Erythroblast (primary cell): ENCODE results near the gene CAMK2G.
"Not testable (repeated sequence)": the region's sequence is repeated elsewhere in the genome, so short reads cannot be mapped to it uniquely, and the experiment has no call there.

ENCODE experiments used
- DNase-seq, 2 experiments: peaks; one replicate each; lab custom pipeline; 2025; lab: John Stamatoyannopoulos, UW
- GATA1 ChIP-seq: IDR thresholded peaks from 2 replicates; pipeline ENCODE4 v1.6.1; 2011; ENCODE audit warnings: low read depth, mild to moderate bottlenecking, control low read depth, low read length, moderate library complexity
- POLR2A ChIP-seq: IDR thresholded peaks from 2 replicates; pipeline ENCODE4 v1.6.1; 2011; ENCODE audit warnings: mild to moderate bottlenecking, low read length

The CAMK2G gene

DNA sequence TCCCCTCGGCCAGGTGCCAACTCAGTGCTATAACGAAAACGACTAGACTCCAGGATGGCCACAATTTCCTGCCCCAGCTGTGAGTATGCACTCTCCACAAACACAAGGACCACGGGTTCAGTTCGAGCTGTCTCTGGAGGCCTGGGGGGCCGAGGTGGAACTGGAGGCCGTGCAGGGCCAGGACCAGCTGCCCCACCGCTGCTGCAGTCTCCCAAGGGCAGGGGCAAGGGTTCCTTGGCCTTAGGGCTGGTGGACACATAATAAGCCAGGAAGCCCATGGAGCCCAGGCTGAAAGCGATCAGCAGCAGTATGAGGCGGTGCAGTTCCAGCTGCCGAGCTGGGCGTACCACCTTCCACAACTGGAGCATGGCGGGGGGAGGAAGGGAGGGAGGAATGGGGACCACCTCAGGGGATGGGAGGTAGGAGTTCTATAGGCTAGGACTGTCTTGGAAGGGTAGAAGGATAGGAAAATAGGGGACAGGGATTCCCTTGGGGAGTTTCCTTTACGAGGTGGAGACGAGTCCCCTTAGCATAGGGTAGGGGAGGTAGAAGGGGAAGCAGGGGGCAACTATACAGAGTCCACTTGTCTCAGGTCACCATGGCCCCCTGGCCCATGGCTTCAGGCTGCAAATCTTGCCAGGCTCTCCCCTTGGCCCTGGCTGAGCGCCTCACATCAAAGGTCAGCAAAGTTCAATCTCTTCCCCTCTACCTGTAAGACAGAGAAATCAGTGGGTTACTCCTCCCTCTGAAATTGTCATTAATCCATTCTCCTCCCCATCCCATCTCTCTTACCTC is 66.1 kb downstream of the CAMK2G start:
- no peak for DNase-seq
- TF ChIP-seq GATA1 (no peak), POLR2A (no peak)

DNA sequence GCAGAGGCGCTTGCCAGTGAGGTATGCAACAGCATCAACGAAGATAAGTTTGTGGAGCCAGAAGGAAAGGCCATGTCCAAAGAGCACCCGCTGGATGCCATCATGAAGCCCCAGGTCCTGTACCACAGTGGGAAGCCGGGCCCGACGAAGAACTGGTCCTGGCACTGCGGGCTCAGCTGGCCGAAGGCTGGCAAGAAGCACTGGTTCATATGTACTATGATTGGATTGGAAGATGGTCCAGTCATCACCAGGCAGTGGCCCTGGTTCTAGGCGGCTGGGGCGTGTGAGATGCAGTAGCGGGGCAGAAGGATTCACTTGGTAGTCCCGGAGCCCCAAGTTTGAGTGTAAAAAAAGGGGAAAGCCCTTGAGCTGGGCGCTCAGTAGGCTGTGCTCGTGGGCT is 66.9 kb downstream of the CAMK2G start:
- DNase-seq: no peak
- no peak for TF ChIP-seq POLR2A
- no peak for TF ChIP-seq GATA1

DNA sequence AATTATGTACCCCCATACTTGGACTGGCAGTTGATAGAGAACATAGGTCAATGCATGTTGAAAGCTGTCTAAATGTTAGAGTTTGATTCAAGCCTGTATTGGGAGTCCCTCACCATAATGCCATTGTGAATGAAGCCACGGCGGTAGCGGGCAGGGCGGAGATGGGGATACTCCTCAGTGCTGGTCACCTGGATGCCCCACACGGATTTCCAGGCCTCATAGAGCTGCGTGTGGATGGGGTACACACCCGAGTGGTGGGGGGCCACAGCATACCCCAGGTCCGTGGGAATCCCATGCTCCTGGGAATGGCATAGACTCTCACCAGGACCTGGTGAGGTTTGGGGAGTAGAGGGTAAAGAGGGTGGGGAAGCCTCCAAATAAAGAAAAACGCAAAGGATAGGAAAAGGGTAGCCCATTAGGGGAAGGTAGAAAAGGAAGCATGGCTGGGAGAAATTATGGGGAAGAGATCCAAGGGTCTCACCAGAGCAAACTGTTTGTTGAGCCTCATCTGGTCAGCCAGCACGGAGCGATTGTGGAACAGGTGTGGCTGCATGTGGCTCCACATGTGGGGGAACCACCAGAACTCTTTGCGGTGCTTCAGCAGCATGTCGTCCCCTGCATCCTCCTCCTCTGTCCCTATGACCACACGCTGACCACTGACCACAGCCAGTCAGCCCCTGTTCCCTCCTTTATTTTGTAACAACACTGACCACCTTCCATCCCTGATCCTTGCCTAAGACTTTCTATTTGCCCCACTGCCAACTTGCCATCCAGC is 68.0 kb downstream of the CAMK2G start:
- TF ChIP-seq POLR2A (no peak), GATA1 (no peak)
- no peak for DNase-seq

DNA sequence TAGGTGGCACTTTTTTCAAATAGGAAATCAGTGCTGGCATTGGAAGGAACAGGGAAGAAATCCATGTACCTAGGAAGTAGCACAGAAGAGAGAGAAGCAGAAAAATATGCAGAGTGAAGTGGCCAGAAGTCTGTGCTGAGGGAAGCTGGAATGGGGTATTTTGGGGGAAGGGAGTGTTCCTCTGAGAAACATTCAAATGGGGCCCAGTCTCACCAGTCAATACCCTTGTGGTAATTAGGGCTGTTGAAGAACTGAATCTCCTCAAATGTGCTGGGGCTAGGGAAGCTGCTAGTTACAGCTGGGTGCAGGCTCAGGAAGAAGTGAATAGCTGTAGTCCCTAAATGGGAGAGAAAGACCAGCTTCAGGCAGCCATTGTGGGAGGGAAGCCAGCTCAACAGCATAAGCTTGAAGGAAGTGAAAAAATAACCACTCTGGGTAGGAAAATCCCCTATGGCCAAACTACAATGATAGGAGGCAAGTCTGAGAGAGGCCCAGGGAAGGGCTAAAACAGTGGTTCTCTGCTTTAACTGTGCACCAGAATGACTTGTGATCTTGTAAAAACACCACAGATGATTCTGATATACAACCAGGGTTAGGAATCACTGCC is 70.6 kb downstream of the CAMK2G start:
- DNase-seq: no peak
- TF ChIP-seq GATA1 (no peak), POLR2A (no peak)

DNA sequence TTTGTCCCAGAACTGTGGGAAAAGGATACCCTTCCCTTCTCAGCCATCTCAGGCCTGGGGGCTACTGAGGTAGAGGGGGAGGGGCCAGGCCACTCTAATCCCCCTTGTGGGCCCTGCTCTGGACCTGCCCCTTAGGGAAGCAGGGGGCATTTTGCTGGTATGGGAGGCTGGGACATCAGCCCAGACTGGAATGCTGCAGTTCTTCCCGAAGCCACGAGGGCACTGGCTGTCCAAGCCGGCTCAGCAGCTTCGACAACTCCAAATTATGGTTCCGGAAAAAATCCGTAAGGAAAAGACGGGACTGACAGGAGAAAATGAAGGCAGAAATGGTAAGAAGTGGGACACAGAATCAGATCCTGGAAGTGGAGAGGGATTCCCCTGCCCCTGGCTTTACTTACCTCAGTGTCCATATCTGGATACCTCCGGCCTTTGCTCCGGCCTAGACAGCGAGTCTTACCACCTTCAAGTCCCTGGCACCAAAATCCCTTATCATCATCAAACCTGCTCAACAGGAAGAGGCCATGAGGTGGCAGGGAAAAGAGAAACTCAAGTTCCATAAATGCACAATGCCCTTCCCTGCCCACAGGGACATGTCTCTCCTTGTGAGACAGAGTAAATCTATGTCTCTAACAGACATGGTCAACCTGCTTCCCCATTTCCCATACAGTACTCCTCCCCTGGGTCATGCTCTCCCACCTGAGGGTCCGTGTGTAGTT is 71.9 kb downstream of the CAMK2G start:
- no peak for DNase-seq
- TF ChIP-seq POLR2A (no peak), GATA1 (no peak)

DNA sequence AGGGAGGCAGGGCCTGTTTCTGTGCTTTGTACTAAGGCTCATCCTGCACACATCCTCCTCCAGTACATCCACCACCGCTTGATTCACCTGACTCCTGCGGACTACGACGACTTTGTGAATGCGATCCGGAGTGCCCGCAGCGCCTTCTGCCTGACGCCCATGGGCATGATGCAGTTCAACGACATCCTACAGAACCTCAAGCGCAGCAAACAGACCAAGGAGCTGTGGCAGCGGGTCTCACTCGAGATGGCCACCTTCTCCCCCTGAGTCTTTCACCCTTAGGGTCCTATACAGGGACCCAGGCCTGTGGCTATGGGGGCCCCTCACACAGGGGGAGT is 73.1 kb downstream of the CAMK2G start:
- no peak for TF ChIP-seq POLR2A
- no peak for TF ChIP-seq GATA1
- DNase-seq: no peak

DNA sequence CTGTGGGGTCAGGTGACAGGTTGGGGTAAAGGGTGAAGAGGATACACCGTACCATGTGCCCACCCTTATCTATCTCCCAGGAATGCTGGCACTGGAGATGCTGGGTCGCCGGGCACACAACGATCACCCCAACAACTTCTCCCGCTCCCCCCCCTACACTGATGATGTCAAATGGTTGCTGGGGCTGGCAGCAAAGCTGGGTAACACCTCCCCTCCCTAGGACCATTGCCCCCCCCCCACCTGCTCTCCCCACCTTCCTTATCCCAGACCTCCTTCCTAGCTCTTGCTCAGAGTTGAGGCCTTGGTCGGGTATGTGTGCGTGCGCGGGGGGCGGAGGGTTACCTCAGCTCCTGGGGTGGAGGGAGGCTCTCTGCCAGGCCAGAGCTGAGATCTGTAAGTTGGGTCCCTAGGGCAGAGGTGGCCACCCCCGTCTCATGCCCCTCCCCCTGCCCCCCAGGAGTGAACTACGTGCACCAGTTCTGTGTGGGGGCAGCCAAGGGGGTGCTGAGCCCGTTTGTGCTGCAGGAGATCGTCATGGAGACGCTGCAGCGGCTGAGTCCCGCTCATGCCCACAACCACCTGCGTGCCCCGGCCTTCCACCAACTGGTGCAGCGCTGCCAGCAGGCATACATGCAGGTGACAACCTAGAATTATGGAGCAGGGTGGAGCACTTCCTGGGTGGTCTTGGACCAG is 73.6 kb downstream of the CAMK2G start:
- TF ChIP-seq POLR2A: no peak
- no peak for TF ChIP-seq GATA1
- DNase-seq: no peak

DNA sequence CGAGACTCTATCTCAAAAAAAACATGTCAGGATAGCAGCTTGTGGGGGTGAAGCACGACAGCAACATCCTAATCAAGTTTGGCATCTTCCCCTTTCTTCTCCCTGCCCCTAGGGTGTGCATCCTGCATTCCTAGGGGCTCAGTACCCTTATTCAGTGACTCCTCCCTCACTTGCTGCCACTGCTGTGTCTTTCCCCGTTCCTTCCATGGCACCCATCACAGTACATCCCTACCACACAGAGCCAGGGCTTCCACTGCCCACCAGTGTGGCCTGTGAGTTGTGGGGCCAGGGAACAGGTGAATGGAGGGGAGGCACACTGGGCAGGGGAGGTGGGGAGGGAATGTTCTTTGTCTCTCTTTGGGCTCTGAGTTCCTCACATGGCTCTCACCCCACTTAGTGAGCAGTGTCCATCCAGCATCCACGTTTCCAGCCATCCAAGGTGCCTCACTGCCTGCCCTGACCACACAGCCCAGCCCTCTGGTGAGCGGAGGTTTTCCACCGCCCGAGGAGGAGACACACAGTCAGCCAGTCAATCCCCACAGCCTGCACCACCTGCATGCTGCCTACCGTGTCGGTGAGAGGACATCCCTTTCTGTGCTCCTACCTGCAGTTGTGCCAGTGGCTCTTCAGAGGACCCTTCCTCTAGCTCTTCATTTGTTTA is 74.3 kb downstream of the CAMK2G start:
- no peak for DNase-seq
- TF ChIP-seq POLR2A (no peak), GATA1 (no peak)

DNA sequence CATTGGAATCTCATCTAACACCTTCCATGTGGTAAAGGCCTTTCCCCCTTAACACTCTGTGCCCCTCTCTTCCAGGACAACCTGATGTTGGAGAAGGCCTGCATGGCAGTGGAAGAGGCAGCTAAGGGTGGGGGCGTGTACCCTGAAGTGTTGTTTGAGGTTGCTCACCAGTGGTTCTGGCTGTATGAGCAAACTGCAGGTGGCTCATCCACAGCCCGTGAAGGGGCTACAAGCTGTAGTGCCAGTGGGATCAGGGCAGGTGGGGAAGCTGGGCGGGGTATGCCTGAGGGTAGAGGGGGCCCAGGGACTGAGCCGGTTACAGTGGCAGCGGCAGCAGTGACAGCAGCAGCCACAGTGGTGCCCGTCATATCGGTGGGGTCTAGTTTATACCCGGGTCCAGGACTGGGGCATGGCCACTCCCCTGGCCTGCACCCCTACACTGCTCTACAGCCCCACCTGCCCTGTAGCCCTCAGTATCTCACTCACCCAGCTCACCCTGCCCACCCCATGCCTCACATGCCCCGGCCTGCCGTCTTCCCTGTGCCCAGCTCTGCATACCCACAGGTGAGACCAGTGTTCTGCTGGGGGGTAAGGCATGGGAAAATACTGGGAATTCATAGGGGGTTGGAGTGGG is 75.3 kb downstream of the CAMK2G start:
- TF ChIP-seq POLR2A (peak; percentile 8), GATA1 (no peak)
- no peak for DNase-seq

DNA sequence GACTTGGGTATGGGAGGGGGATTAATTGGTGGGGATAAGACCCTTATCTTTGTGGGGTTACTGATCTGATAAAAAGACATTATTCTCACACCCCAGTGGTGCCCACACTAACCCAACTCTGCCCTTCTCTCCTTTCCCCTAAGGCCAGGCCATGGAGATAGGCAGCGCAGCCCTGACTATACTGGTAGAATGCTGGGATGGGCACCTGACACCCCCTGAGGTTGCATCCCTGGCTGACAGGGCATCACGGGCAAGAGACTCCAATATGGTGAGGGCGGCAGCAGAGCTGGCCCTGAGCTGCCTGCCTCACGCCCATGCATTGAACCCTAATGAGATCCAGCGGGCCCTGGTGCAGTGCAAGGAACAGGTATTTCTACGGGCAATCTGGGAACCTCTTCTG is 76.3 kb downstream of the CAMK2G start:
- no peak for DNase-seq
- TF ChIP-seq POLR2A (no peak), GATA1 (no peak)

DNA sequence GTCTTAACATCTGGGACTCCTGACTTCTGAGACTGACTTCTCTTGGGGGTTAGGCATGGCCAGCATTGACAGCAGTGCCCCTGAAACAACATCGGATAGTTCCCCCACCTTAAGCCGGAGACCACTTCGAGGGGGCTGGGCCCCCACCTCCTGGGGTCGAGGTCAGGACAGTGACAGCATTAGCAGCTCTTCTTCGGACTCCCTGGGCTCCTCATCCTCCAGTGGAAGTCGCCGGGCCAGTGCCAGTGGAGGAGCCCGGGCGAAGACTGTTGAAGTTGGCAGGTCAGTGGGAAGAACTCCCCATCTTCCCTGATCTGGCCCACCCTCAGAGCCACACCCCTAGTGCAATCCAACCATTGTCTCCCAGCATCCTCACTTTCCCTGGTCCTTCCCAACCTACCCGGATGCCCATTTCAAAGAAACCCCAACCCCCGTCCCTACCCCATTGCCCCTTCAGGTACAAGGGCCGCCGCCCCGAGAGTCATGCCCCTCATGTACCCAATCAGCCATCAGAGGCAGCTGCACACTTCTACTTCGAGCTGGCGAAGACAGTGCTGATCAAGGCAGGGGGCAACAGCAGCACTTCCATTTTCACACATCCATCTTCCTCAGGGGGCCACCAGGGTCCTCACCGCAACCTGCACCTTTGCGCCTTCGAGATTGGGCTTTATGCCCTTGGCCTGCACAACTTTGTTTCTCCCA is 76.9 kb downstream of the CAMK2G start:
- TF ChIP-seq POLR2A: no peak
- TF ChIP-seq GATA1: no peak

DNA sequence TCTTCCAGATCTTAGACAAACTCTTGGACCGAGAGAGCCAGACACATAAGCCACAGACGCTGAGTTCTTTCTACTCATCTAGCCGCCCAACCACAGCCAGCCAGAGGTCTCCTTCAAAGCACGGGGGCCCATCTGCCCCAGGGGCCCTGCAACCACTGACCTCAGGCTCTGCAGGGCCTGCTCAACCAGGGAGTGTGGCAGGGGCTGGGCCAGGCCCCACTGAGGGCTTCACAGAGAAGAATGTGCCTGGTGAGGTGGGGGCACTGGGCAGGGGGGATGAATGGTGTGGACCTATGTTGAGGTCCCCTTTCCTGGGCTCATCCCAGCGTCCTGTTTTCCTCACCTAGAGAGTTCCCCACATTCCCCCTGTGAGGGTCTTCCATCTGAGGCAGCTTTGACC is 77.6 kb downstream of the CAMK2G start:
- no peak for TF ChIP-seq POLR2A
- no peak for TF ChIP-seq GATA1
- no peak for DNase-seq

More for the DNA sequence above, 76.9 kb downstream of the CAMK2G start:
- DNase-seq: no peak

DNA sequence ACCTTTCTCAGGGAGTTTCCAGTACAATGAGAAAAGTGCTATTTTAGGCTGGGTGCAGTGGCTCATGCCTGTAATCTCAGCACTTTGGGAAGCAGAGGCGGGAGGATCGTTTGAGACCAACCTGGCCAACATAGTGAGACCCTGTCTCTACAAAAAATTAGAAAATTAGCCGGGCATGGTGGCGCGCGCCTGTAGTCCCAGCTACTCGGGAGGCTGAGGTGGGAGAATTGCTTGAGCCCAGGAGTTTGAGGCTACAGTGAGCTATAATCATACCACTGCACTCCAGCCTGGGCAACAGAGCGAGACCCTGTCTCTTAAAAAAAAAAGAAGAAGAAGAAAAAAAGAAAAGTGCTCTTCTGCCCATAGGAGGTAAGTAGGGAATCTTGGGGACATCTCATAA is 78.3 kb downstream of the CAMK2G start:
- DNase-seq: not testable (repeated sequence)

DNA sequence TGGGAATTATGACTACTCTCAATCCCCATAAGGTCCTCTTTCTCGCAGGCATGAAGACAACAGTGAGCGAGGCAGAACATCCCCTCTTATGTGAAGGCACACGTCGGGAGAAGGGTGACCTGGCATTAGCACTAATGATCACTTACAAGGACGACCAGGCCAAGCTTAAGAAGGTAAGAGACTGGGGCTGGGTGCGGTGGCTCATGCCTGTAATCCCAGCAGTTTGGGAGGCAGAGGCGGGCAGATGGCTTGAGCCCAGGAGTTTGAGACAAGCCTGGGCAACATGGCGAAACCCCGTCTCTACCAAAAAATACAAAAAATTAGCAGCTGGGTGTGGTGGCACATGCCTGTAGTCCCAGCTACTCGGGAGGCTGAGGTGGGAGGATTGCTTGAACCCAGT is 78.9 kb downstream of the CAMK2G start:
- DNase-seq: not testable (repeated sequence)
